ENCODE measurements around the gene TNFAIP2.

TNFAIP2 gene

GRCh38 chr14:103130965-103131364, 7.7 kb downstream of the TNFAIP2 start:
- DNase-seq (no peak), ATAC-seq (no peak)
- Mint-ChIP-seq H3K9me3 (no peaks in the 10 kb centered on the region), H3K4me3 (no peak overlapping the region), H3K27me3 (peaks cover 4% of the 10 kb centered on the region), H3K36me3 (ENCODE audit: low read depth) (no peaks in the 10 kb centered on the region), H3K27ac (no peak overlapping the region), H3K4me1 (no peaks in the 10 kb centered on the region)

- H3K27me3 Mint-ChIP-seq: peaks cover 4% of the 10 kb centered on the region
- no peaks in the 10 kb centered on the region for H3K9me3 Mint-ChIP-seq
- no peak overlapping the region for H3K4me3 Mint-ChIP-seq
- H3K27ac Mint-ChIP-seq: no peak overlapping the region
- DNase-seq (no peak), ATAC-seq (no peak)
- H3K36me3 Mint-ChIP-seq (ENCODE audit: low read depth): no peaks in the 10 kb centered on the region
- no peaks in the 10 kb centered on the region for H3K4me1 Mint-ChIP-seq
Observed at GRCh38 chr14:103131580-103131979, 8.3 kb downstream of the TNFAIP2 start.

DNA sequence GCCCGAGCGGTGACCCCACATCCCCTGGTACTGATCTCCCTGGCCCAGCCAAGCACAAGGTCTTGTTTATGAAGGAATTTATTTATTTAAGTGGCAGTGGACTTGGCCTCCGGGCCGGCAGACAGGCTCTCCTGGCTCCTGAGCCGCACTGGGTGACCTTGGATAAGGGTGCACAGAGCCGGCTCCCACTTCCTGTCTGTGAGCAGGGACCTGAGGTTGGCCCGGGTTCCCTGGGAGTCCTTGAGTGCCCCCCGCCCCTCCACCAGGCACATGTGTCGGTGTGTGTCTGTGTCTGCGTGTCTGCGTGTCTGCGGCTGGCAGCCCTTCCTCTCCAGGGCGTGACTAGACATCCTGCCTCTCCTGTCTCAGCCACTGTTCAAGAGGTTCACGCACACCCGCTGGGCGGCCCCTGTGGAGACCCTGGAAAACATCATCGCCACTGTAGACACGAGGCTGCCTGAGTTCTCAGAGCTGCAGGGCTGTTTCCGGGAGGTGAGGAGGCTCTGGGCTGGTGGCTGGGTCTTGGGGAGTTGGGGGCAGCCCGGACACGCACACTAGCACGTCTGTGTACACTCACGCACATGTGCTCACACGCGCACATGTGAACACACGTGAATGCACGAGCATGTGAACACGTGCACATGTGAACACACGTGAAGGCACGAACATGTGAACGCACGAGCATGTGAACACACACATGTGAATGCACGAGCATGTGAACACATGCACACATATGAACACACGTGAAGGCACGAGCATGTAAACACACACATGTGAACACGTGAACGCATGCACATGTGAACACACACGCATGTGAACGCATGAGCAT, 9.3 kb downstream of the TNFAIP2 start:
- no peak for ATAC-seq
- Mint-ChIP-seq H3K4me3 (no peak overlapping the region), H3K27ac (no peak overlapping the region), H3K4me1 (no peaks in the 10 kb centered on the region), H3K27me3 (peaks cover 4% of the 10 kb centered on the region), H3K36me3 (ENCODE audit: low read depth) (no peaks in the 10 kb centered on the region), H3K9me3 (no peaks in the 10 kb centered on the region)
- DNase-seq: no peak

DNA sequence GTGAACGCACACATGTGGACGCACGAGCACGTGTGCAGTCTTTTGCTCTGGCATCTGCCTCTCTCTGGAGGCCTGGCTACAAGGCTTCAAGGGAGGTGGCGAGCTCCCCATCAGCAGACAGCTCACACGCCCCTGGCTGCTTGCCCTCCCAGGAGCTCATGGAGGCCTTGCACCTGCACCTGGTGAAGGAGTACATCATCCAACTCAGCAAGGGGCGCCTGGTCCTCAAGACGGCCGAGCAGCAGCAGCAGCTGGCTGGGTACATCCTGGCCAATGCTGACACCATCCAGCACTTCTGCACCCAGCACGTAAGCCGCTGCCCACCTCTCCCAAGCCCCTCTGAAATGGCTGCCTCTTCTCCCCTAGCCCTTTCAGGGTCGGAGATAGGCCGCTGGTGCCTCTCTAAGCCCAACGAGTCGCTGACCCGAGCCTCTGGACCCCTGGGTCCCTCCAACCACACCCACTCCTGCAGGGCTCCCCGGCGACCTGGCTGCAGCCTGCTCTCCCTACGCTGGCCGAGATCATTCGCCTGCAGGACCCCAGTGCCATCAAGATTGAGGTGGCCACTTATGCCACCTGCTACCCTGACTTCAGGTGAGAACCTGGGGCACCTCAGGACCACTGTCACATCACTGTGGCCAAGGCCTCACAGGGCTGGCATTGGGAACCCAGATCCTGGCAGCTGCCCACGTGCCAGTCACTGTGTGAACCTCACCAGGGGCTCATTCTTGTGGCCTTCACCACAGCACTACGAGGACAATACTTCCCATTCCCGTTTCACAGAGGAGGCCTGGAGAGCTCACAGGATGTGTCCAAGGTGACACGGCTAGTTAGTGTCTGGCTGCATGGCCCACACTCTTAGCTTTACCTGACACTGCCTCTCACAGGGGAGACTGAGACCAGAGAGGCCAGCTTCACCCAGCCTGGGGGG, 10.2 kb downstream of the TNFAIP2 start:
- H3K4me1 Mint-ChIP-seq: no peaks in the 10 kb centered on the region
- no peaks in the 10 kb centered on the region for H3K36me3 Mint-ChIP-seq (ENCODE audit: low read depth)
- no peak for DNase-seq
- H3K9me3 Mint-ChIP-seq: no peaks in the 10 kb centered on the region
- no peak overlapping the region for H3K27ac Mint-ChIP-seq
- ATAC-seq: no peak
- H3K4me3 Mint-ChIP-seq: no peak overlapping the region
- H3K27me3 Mint-ChIP-seq: peaks cover 2% of the 10 kb centered on the region

- Mint-ChIP-seq H3K4me1 (no peaks in the 10 kb centered on the region), H3K9me3 (no peaks in the 10 kb centered on the region), H3K4me3 (no peak overlapping the region), H3K36me3 (ENCODE audit: low read depth) (no peaks in the 10 kb centered on the region), H3K27me3 (peaks cover 5% of the 10 kb centered on the region), H3K27ac (no peak overlapping the region)
- ATAC-seq (no peak), DNase-seq (no peak)
Observed at GRCh38 chr14:103134405-103134804, 11.1 kb downstream of the TNFAIP2 start.

GRCh38 chr14:103134919-103135318, 11.7 kb downstream of the TNFAIP2 start:
- DNase-seq (no peak), ATAC-seq (no peak)
- Mint-ChIP-seq H3K27me3 (peaks cover 8% of the 10 kb centered on the region), H3K27ac (no peak overlapping the region), H3K4me3 (no peak overlapping the region), H3K9me3 (no peaks in the 10 kb centered on the region), H3K4me1 (no peaks in the 10 kb centered on the region), H3K36me3 (ENCODE audit: low read depth) (no peaks in the 10 kb centered on the region)

GRCh38 chr14:103135333-103136260, 12.3 kb downstream of the TNFAIP2 start:
- DNase-seq (no peak), ATAC-seq (no peak)
- Mint-ChIP-seq H3K27ac (no peak overlapping the region), H3K36me3 (ENCODE audit: low read depth) (no peaks in the 10 kb centered on the region), H3K4me1 (no peaks in the 10 kb centered on the region), H3K27me3 (peaks cover 10% of the 10 kb centered on the region), H3K4me3 (no peak overlapping the region), H3K9me3 (no peaks in the 10 kb centered on the region)

- no peaks in the 10 kb centered on the region for H3K9me3 Mint-ChIP-seq
- no peak for DNase-seq
- H3K4me1 Mint-ChIP-seq: peaks cover 3% of the 10 kb centered on the region
- ATAC-seq: no peak
- H3K36me3 Mint-ChIP-seq (ENCODE audit: low read depth): no peaks in the 10 kb centered on the region
- H3K4me3 Mint-ChIP-seq: no peak overlapping the region
- H3K27me3 Mint-ChIP-seq: peaks cover 15% of the 10 kb centered on the region
- H3K27ac Mint-ChIP-seq: no peak overlapping the region
Observed at GRCh38 chr14:103136388-103137271, 13.4 kb downstream of the TNFAIP2 start.

DNA sequence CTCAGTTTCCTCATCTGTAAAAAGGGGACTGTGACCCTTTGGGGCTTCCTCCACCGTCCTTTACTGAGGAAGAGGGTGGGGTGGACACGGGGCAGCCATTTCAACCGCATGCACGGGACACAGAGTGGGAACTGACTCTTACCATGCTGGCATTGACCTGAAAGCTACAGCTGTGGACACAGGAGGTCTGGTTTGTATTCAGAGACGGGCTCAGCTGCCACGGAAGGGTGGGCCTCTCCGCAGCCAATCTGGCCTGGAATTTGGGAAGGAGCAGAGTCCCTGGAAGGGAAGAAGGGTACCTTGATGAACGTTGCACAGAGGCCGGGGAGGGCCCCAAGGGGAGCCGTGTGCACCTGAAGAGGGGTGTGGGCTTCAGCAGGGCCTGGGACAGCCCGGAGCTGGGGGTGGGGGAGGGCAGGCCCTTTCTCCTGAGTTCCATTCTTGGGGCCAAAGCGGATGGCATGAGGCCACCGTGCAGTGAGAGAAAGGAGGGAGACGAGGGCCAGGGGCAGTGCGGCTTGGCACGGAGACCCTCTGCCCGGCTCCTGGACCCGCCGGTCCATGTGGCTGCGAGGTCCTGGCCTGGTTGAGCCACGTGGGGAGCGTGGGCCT, 14.5 kb downstream of the TNFAIP2 start:
- H3K27me3 Mint-ChIP-seq: peaks cover 15% of the 10 kb centered on the region
- no peak overlapping the region for H3K27ac Mint-ChIP-seq
- DNase-seq (no peak), ATAC-seq (no peak)
- H3K4me1 Mint-ChIP-seq: peaks cover 3% of the 10 kb centered on the region
- H3K9me3 Mint-ChIP-seq: no peaks in the 10 kb centered on the region
- no peak overlapping the region for H3K4me3 Mint-ChIP-seq
- no peaks in the 10 kb centered on the region for H3K36me3 Mint-ChIP-seq (ENCODE audit: low read depth)

DNA sequence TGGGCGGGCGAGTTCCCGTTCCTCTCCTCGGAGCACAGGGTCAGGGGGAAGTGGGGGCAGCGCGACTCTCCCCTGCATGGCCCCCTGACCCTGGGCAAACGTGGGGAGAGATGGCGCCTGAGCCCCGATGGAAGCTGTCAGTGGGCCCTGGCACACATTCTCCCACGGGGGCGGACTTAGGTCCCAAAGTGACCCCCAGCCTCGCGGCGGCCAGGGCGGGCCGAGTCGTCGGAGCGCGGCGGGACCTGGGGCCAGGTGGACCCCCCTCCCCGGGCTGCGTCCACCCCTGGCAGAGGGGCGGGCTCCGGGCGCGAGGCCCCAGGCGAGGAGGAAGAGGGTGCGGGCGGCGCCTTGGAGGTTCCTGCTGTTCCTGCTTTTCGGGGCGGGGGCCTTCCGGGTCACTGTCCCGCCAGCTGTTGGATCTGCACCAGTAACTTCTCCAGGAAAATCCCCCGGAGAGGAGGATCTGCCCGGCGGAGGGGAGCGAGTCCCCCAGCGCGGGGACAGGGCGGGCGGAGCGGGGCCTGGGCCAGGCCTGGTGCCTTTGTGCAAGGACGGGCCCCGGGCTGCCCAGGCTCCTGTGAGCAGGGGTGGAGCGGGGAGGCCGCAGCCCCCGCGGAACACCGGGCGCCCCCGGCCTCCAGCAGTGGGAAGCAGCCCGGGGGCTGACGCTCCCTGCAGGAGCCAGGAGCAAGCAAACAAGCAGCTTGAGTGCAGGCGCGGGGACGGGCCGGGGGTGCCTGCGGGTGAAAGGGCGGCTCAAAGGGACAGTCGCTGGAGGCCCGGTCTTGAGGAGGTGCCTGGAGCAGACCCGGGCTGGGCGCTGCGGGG, 15.3 kb downstream of the TNFAIP2 start:
- Mint-ChIP-seq H3K36me3 (ENCODE audit: low read depth) (no peaks in the 10 kb centered on the region), H3K9me3 (no peaks in the 10 kb centered on the region), H3K4me1 (peaks cover 3% of the 10 kb centered on the region), H3K27me3 (peaks cover 22% of the 10 kb centered on the region), H3K4me3 (no peak overlapping the region), H3K27ac (no peak overlapping the region)
- DNase-seq (no peak), ATAC-seq (no peak)

DNA sequence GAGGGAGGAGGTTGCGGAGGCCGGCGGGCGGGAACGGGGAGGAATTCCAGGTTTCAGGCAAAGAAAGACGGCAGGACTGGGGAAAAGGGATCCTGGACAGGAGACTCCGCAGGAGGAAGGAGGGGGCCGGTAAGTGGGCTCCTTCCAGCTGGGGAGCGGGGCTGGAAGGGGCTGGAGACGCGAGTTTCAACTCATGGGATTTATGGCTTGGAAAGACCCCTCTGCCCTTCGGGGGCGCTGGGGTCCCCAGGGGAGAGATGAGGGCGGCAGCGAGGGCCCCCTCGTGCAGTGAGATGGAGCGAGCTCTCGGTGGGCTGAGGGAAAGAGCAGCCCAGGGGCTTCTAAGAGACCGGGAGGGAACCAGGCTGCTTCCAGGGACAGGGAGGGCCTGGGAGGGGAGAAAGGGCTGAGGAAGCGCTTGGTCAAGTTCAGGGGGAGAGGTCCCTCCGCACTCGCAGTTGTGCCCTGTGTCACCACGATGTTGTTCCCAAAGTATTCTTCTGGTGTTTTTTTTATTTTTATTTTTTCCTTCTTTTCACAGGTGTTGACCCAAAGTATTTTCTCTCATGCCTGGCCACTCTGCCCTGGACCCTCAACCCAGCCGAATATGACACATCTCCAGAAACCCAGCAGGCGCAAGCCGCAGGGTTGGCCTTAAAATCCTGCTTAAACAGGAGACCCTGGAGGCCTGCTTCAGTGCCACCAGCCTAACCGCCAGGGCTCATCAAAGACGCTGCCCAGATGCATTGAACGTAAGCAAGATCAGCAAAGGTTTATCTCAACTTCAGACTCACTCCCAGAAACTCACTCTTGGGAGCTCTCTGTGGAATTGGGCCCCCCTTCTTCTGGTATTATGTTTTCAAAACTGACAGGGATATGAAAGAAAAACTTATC, 16.1 kb downstream of the TNFAIP2 start:
- DNase-seq: no peak
- no peak for ATAC-seq
- Mint-ChIP-seq H3K4me3 (no peak overlapping the region), H3K9me3 (no peaks in the 10 kb centered on the region), H3K4me1 (peaks cover 3% of the 10 kb centered on the region), H3K27ac (no peak overlapping the region), H3K36me3 (ENCODE audit: low read depth) (no peaks in the 10 kb centered on the region), H3K27me3 (peaks cover 25% of the 10 kb centered on the region)
